ENCODE measurements around the gene METTL16.

Gene METTL16

GRCh38 chr17:2402544-2402943 lies 109.1 kb downstream of the METTL16 start:
- no peak for TF ChIP-seq CTCF (IDR thresholded peaks at IDR 0.05; ENCODE audit: low read depth, low read length)
- DNase-seq (ENCODE audit: extremely low read depth, low read depth) = no peak

- DNase-seq (ENCODE audit: extremely low read depth, low read depth) = peak; percentile 99
- no peak for TF ChIP-seq CTCF (IDR thresholded peaks at IDR 0.05; ENCODE audit: low read depth, low read length)
Measured at GRCh38 chr17:2401426-2402221, 110.1 kb downstream of the METTL16 start.

- DNase-seq (ENCODE audit: extremely low read depth, low read depth) = peak; percentile 93
- no peak for TF ChIP-seq CTCF (IDR thresholded peaks at IDR 0.05; ENCODE audit: low read depth, low read length)
Measured at GRCh38 chr17:2400877-2401425, 110.7 kb downstream of the METTL16 start, which contains the start of gene MNT. Gene MNT (minus strand): TSS chr17:2401060. CDS start chr17:2400712, 348 bp downstream.

GRCh38 chr17:2400474-2400866 lies 111.2 kb downstream of the METTL16 start:
- DNase-seq (ENCODE audit: extremely low read depth, low read depth) = no peak
- TF ChIP-seq CTCF (IDR thresholded peaks at IDR 0.05; ENCODE audit: low read depth, low read length) = no peak

- DNase-seq (ENCODE audit: extremely low read depth, low read depth) = peak; percentile 97
- TF ChIP-seq CTCF (IDR thresholded peaks at IDR 0.05; ENCODE audit: low read depth, low read length) = peak; percentile 8; the same call in 1 of the 2 replicates
Measured at GRCh38 chr17:2399572-2400473, 111.9 kb downstream of the METTL16 start.

- no peak for TF ChIP-seq CTCF (IDR thresholded peaks at IDR 0.05; ENCODE audit: low read depth, low read length)
- DNase-seq (ENCODE audit: extremely low read depth, low read depth) = no peak
Measured at GRCh38 chr17:2398655-2399571, 112.8 kb downstream of the METTL16 start.

All from AG09319 (cell line).